Stimulated activated naive CD8-positive, alpha-beta T cell treated with anti-CD3 and anti-CD28 coated beads, Interleukin-15, amount 100 ng/mL, for 72 hours (primary cell): ENCODE results near the gene CA6.
"Not testable (repeated sequence)": the region's sequence is repeated elsewhere in the genome, so short reads cannot be mapped to it uniquely, and the experiment has no call there.

Experiments
- ATAC-seq: fragments of 150-1000 bp; cut with Tn5 transposase; 2 replicates; pipeline ENCODE4 v1.10.0; 2021; ENCODE audit warnings: mild to moderate bottlenecking, moderate library complexity
- DNase-seq, 2 donors: peaks; one replicate each; pipeline ENCODE4 v3.0.0; 2021 to 2022
- H3K27ac Mint-ChIP-seq, 2 donors: one replicate each; pipeline ENCODE4 v1.8.0; 2022; ENCODE audit warnings: mild to moderate bottlenecking in 2 of 2, mixed read lengths in 2 of 2, moderate library complexity in 2 of 2
- H3K27me3 Mint-ChIP-seq: one replicate; pipeline ENCODE4 v1.8.0; 2022; ENCODE audit warnings: mixed read lengths
- H3K4me1 Mint-ChIP-seq: one replicate; pipeline ENCODE4 v1.8.0; 2022; ENCODE audit warnings: mild to moderate bottlenecking, mixed read lengths
- H3K4me3 Mint-ChIP-seq, 2 donors: one replicate each; pipeline ENCODE4 v1.8.0; 2022; ENCODE audit warnings: mild to moderate bottlenecking in 2 of 2, mixed read lengths in 2 of 2, moderate library complexity in 1 of 2
- H3K9me3 Mint-ChIP-seq, 2 donors: one replicate each; pipeline ENCODE4 v1.8.0; 2022; ENCODE audit warnings: mixed read lengths in 2 of 2

Gene CA6

GRCh38 chr1:9001534-9002214 is 56.0 kb downstream of the CA6 start:
- not testable (repeated sequence) for H3K27me3 Mint-ChIP-seq, H3K9me3 Mint-ChIP-seq, H3K4me3 Mint-ChIP-seq, ATAC-seq, H3K27ac Mint-ChIP-seq, DNase-seq
- H3K4me1 Mint-ChIP-seq, result peaks cover 15% of the 10 kb centered on the region

GRCh38 chr1:9002215-9002560 is 56.5 kb downstream of the CA6 start:
- not testable (repeated sequence) for DNase-seq, ATAC-seq, H3K27me3 Mint-ChIP-seq, H3K27ac Mint-ChIP-seq, H3K4me3 Mint-ChIP-seq, H3K9me3 Mint-ChIP-seq
- H3K4me1 Mint-ChIP-seq, result peaks cover 15% of the 10 kb centered on the region

DNA sequence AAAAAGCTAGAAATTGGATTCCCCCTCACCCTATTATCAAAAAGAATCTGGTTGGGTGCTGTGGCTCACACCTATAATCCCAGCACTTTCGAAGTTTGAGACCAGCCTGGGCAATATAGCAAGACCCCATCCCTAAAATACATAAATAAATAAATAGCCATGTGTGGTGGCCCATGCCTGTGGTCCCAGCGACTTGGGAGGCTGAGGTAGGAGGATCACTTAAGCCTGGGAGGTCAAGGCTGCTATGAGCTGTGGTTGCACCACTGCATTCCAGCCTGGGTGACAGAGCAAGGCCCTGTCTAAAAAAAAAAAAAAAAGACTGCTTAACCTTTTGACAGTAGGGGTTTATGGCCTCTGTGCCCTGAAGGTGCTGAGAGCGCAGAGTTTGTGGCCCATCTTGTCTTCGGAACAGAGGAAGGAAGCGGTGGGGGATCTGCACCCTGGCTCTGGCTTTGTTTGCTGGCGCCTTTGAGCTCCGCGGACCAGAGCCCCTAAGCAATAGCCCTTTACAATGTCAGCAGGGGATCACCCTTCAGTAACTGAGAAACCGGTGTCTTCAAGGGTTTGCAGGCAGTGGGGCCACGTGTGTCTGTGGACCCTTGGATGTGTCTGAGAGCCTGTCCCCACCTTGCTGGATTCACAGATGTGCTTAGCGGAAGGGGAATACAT is 58.5 kb downstream of the CA6 start:
- DNase-seq (peak in 1 of 2 donors; percentile 20), ATAC-seq (peak; percentile 44)
- H3K27me3 Mint-ChIP-seq, result no peaks in the 10 kb centered on the region
- peak overlapping the region in 1 of 2 donors; percentile 19 for H3K27ac Mint-ChIP-seq
- H3K4me1 Mint-ChIP-seq, result peaks cover 21% of the 10 kb centered on the region
- peak overlapping the region; percentile 64 to 76 for H3K4me3 Mint-ChIP-seq
- H3K9me3 Mint-ChIP-seq, result no peaks in the 10 kb centered on the region

DNA sequence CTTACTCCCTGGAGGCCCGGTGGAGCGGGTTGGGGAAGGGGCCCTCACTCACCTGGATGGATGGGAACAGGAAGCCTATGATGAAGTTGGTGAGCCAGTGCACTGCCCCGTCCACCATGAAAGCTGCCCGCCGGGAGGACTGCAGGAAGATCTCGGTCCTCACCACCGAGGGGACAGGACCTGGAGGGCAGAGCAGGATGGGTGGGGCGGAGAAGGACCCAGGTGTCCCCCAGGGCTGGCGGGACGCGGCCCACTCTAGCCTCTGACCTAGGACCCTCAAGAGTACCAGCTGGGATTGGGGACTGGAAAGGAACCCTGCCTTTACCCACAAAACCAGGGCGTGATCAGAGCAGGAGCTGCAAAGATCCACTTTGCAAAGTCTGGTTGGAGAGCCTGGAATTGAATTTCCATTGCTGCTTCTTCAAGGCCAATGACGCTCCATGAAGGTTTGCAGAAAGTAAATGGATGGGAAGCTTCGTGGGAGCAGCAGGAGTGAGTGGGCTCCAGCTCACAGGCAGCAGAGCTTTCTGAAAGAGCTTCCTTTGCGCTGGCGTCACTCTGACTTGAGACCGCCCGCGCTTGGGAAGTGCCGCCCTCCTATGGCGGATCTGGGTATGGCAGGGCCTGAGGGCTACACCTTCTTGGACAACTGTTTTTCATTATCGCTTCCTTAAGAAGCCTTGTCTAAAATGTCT is 59.2 kb downstream of the CA6 start:
- H3K4me3 Mint-ChIP-seq, result peak overlapping the region; percentile 64 to 76
- no peaks in the 10 kb centered on the region for H3K27me3 Mint-ChIP-seq
- H3K9me3 Mint-ChIP-seq, result no peaks in the 10 kb centered on the region
- peaks cover 23% of the 10 kb centered on the region for H3K4me1 Mint-ChIP-seq
- peak; percentile 93 for ATAC-seq
- peak; percentile 86 to 87 for DNase-seq
- no peak overlapping the region for H3K27ac Mint-ChIP-seq

GRCh38 chr1:9005395-9005708 is 59.7 kb downstream of the CA6 start:
- peaks cover 28% of the 10 kb centered on the region for H3K4me1 Mint-ChIP-seq
- H3K27me3 Mint-ChIP-seq, result peaks cover 2% of the 10 kb centered on the region
- no peak overlapping the region for H3K4me3 Mint-ChIP-seq
- ATAC-seq, result no peak
- no peak for DNase-seq
- H3K27ac Mint-ChIP-seq, result no peak overlapping the region
- H3K9me3 Mint-ChIP-seq, result no peaks in the 10 kb centered on the region

GRCh38 chr1:9006956-9007615 is 61.4 kb downstream of the CA6 start:
- Mint-ChIP-seq H3K9me3 (no peaks in the 10 kb centered on the region), H3K4me3 (no peak overlapping the region), H3K27me3 (peaks cover 14% of the 10 kb centered on the region), H3K4me1 (peaks cover 38% of the 10 kb centered on the region), H3K27ac (peak overlapping the region in 1 of 2 donors; percentile 35)
- DNase-seq, result no peak
- ATAC-seq, result no peak

DNA sequence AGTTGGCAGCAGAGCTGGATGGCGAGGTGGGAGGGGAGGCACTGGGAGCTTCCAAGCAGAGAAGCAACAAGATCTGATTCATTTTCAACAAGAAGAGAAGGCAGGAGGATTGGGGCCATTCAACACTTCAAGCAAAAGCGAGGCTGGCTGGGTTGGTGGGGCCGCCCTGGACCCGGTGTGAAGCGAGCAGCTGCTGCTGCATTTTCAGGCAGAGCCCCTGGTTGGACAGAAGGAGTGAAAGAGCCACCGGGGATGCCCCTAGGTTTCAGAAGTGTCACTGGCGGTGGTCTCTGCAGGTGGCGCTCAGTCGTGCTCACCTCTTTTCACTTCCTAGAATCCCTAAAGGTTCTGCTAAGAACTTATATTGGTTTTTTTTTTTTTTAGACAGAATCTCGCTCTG is 62.6 kb downstream of the CA6 start:
- ATAC-seq (no peak), DNase-seq (no peak)
- Mint-ChIP-seq H3K4me3 (no peak overlapping the region), H3K27ac (peak overlapping the region in 1 of 2 donors; percentile 85), H3K9me3 (no peaks in the 10 kb centered on the region), H3K27me3 (peaks cover 14% of the 10 kb centered on the region), H3K4me1 (peaks cover 38% of the 10 kb centered on the region)

- DNase-seq (peak; percentile 16 to 48), ATAC-seq (peak; percentile 58)
- no peaks in the 10 kb centered on the region for H3K9me3 Mint-ChIP-seq
- H3K27me3 Mint-ChIP-seq, result peaks cover 21% of the 10 kb centered on the region
- no peak overlapping the region for H3K27ac Mint-ChIP-seq
- H3K4me3 Mint-ChIP-seq, result no peak overlapping the region
- H3K4me1 Mint-ChIP-seq, result peaks cover 30% of the 10 kb centered on the region
Observed at GRCh38 chr1:9009438-9010370, 64.0 kb downstream of the CA6 start.

DNA sequence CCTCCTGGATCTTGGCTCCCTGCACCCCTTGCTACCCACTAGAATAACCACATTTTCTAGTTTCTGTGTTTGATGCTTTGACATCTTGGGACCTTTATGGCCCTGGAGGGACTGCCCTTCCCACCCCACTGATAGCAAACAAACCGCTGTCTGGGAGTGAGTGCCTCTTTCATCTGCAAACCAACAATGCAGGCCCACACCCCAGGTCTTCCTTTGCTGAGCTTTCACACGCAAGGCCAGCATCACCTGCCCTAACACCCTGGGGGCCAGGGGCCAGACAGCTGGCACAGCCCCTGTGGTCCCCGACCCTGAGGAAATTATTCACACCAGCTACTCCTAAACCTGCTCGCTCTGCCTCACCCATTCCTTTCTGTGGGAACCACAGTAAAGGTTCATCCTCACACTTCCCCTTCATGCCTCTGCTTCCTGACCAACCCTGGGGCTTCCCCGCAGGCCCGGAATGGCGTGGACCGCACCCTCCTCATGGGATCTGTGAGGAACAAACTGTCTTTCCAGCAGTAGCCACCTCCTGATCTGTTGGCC is 65.2 kb downstream of the CA6 start:
- H3K27ac Mint-ChIP-seq, result peak overlapping the region in 1 of 2 donors; percentile 84

DNA sequence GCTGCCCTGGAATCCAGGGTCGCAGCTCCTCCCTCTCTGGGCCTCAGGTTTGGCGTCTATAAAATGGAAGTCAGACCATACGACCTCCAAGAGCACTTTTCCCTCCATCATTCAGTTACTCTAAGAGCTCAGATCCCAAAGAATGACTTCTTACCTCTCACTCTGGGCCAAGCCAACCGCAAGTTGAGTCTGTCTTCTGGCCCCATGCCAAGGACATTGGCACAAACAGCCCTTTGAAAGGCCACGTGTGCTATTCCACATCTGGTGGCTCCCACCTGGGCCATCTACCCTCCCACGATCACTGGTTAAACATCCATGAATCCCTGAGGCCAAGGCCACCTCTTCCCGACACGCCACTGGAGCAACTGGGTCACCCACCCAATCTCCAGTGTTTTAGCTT is 68.2 kb downstream of the CA6 start:
- Mint-ChIP-seq H3K27me3 (peaks cover 21% of the 10 kb centered on the region), H3K9me3 (no peaks in the 10 kb centered on the region), H3K4me3 (no peak overlapping the region), H3K4me1 (peaks cover 17% of the 10 kb centered on the region), H3K27ac (no peak overlapping the region)
- ATAC-seq, result no peak
- no peak for DNase-seq

More for the DNA sequence above, 65.2 kb downstream of the CA6 start:
- Mint-ChIP-seq H3K4me3 (no peak overlapping the region), H3K9me3 (no peaks in the 10 kb centered on the region), H3K27me3 (peaks cover 21% of the 10 kb centered on the region), H3K4me1 (peaks cover 23% of the 10 kb centered on the region)
- ATAC-seq (no peak), DNase-seq (no peak)

- Mint-ChIP-seq H3K27ac (no peak overlapping the region), H3K9me3 (no peaks in the 10 kb centered on the region), H3K4me1 (peaks cover 17% of the 10 kb centered on the region), H3K4me3 (no peak overlapping the region), H3K27me3 (peaks cover 25% of the 10 kb centered on the region)
- ATAC-seq (no peak), DNase-seq (no peak)
Observed at GRCh38 chr1:9014475-9015375, 69.1 kb downstream of the CA6 start.

GRCh38 chr1:9016455-9016854 is 70.8 kb downstream of the CA6 start:
- Mint-ChIP-seq H3K27me3 (peaks cover 18% of the 10 kb centered on the region), H3K4me1 (peaks cover 6% of the 10 kb centered on the region), H3K27ac (peak overlapping the region in 1 of 2 donors; percentile 49), H3K4me3 (no peak overlapping the region), H3K9me3 (no peaks in the 10 kb centered on the region)
- no peak for ATAC-seq
- no peak for DNase-seq

DNA sequence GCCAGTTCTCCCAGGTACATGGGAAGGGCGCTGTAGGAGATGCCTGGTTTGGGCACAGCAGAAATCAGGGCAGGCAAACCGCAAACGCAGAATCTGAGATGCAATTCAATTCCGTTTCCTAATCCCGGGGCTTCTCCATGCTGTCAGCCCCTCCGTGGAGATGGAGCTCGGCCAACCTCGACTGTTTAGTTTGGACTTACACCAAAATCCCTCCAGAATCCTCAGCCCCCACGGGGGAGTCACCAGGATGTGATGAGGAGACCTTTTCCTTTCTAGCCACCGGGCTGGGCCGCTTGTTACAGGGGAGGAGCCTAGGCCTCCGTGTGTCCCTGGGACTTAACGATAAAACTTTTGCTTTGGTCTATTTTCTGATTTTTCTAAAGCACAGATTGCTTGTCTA is 72.7 kb downstream of the CA6 start:
- H3K9me3 Mint-ChIP-seq, result no peaks in the 10 kb centered on the region

GRCh38 chr1:9019896-9020295 is 74.2 kb downstream of the CA6 start:
- Mint-ChIP-seq H3K4me1 (peaks cover 6% of the 10 kb centered on the region), H3K9me3 (no peaks in the 10 kb centered on the region), H3K27me3 (peaks cover 10% of the 10 kb centered on the region), H3K4me3 (no peak overlapping the region), H3K27ac (no peak overlapping the region)
- no peak for DNase-seq
- no peak for ATAC-seq

More for the DNA sequence above, 72.7 kb downstream of the CA6 start:
- Mint-ChIP-seq H3K4me3 (no peak overlapping the region), H3K27me3 (peaks cover 18% of the 10 kb centered on the region), H3K4me1 (peaks cover 6% of the 10 kb centered on the region), H3K27ac (no peak overlapping the region)
- DNase-seq (no peak), ATAC-seq (no peak)
